Measurements from ENCODE around the gene MAN1C1.

Gene MAN1C1

DNA sequence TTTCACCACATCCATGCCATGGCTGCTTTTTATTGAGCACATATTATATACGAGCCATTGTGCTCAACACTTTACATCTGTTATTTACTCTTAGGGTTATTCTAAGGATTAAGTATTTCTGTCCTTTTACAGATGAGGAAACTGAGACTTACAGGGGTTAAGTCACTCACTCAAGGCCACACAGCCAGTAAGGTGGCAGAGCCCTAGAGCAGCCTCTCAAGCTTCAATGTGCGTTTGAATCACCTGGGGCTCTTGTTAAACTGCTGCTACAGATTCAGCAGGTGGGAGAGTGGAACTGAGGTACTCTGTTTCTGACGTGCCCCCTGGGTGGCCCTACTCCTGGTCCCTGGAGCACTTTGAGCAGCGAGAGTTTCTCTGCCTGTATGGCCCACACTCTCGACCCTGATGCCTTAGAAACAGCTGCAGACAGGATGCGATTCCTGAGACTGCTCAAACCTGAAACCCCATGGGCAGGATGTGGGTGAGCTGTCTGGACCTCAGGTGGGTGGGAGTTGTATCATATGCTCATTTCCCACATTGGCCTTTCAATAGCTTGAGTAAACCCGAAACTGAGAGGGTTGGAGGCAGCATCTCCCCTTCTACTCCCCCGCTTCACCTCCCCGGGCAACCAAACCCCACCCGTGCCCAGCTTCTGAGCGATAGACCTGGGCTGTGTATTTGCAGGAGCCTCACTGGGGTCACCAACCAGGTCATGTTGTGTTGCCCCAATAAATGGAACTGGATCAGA lies 59.3 kb downstream of the MAN1C1 start:
- Mint-ChIP-seq H3K27ac (ENCODE audit: low read depth) (peak overlapping the region; percentile 87), H3K9me3 (no peaks in the 10 kb centered on the region), H3K36me3 (ENCODE audit: insufficient read depth) (peaks cover 2% of the 10 kb centered on the region), H3K4me1 (peaks cover 65% of the 10 kb centered on the region), H3K4me3 (peak overlapping the region; percentile 73), H3K27me3 (no peaks in the 10 kb centered on the region)
- peak; percentile 96 for ATAC-seq (replicated peaks; ENCODE audit: extremely low read depth, poor library complexity, severe bottlenecking)
- DNase-seq (ENCODE audit: low spot score in 2 of 2) = peak; percentile 39 to 76

DNA sequence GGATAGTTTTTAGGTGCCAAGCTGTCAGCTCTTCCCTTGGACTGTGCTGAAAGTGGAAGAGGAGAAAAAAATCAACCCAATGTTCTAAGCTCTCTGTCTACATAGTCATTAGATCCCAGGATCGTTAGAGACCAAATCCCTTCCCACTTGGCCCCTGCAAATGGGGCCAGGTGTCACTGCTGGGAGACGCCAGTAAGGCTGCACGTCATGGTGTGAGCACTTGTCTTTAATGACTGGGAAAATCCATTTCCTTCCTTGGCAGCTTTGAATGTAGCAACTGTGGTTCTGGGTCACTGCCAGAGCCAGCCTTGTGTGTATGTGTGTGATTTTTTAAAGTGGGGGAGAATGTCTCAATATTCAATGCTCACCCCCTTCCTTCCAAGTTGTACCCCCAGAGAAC lies 59.9 kb downstream of the MAN1C1 start:
- peaks cover 2% of the 10 kb centered on the region for H3K36me3 Mint-ChIP-seq (ENCODE audit: insufficient read depth)
- H3K9me3 Mint-ChIP-seq = no peaks in the 10 kb centered on the region
- no peak for ATAC-seq (replicated peaks; ENCODE audit: extremely low read depth, poor library complexity, severe bottlenecking)
- no peaks in the 10 kb centered on the region for H3K27me3 Mint-ChIP-seq
- peak overlapping the region; percentile 87 for H3K27ac Mint-ChIP-seq (ENCODE audit: low read depth)
- no peak for DNase-seq (ENCODE audit: low spot score in 2 of 2)
- peak overlapping the region; percentile 73 for H3K4me3 Mint-ChIP-seq
- peaks cover 65% of the 10 kb centered on the region for H3K4me1 Mint-ChIP-seq

DNA sequence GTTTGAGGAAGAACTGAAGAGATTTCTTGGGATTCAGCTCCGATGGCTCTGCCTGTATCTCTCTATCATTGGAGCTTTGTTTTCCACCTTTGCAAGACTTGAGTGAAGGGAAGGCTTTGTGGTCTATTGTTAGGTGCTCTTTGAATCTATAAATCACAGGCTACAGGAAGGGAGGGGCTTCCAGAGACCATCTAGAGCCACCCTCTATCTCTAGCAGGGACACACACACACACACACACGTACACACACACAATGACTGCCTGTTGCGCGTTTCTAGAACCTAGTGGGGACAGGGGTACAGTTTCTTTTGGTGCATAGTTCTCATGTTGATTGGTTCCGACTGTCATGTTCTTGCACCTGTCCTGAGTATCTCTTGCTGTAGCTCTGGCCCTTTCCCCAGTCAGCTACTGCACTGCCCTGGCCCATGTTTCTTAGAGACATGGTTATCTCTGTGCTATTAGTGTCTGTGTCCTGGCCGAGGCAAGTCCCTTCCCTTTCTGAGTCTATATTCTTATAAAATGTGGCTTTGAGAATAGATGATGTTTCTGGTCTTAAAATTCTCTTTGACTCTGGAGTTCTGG lies 60.7 kb downstream of the MAN1C1 start:
- Mint-ChIP-seq H3K4me1 (peaks cover 64% of the 10 kb centered on the region), H3K4me3 (peak overlapping the region; percentile 73), H3K9me3 (no peaks in the 10 kb centered on the region), H3K27ac (ENCODE audit: low read depth) (peak overlapping the region; percentile 87), H3K27me3 (no peaks in the 10 kb centered on the region), H3K36me3 (ENCODE audit: insufficient read depth) (peaks cover 2% of the 10 kb centered on the region)
- no peak for DNase-seq (ENCODE audit: low spot score in 2 of 2)
- ATAC-seq (replicated peaks; ENCODE audit: extremely low read depth, poor library complexity, severe bottlenecking) = no peak

DNA sequence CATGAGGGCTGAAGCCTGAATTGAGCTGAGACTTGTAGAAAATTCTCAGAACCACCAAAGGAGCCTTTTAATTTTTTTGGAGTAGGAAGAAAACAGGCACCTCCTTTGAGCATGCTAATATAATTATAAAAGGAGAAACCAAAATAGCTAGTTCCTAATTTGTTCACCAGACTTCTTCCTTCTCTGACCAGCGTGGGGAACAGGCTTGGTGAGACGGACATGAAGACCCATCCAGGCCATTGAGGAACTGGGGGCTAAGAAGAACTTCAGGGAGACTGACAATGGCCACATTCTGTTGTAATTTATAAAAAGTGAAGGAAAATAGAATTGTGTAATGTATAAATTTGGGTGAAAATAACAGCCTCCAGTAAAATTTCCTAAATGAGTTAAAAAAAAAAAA lies 62.6 kb downstream of the MAN1C1 start:
- no peak overlapping the region for H3K4me3 Mint-ChIP-seq
- H3K27me3 Mint-ChIP-seq = no peaks in the 10 kb centered on the region
- peaks cover 2% of the 10 kb centered on the region for H3K36me3 Mint-ChIP-seq (ENCODE audit: insufficient read depth)
- H3K27ac Mint-ChIP-seq (ENCODE audit: low read depth) = peak overlapping the region; percentile 87
- H3K9me3 Mint-ChIP-seq = no peaks in the 10 kb centered on the region
- DNase-seq (ENCODE audit: low spot score in 2 of 2) (no peak), ATAC-seq (replicated peaks; ENCODE audit: extremely low read depth, poor library complexity, severe bottlenecking) (no peak)
- H3K4me1 Mint-ChIP-seq = peaks cover 52% of the 10 kb centered on the region

DNA sequence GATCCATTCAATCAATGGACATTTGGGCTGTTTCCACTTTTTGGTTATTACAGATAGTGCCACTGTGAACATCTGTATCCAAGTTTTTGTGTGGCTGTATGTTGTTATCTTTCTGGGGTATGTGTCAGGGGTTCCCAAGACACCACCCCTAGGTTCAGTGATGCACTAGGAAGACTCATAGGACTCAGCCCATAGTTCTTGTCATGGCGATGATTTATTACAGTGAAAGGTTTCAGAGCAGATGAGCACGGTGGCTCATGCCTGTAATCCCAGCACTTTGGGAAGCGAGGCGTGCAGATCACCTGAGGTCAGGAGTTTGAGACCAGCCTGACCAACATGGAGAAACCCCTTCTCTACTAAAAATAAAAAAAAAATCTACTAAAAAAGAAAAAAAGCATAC lies 64.1 kb downstream of the MAN1C1 start:
- H3K27ac Mint-ChIP-seq (ENCODE audit: low read depth) = no peak overlapping the region
- peaks cover 42% of the 10 kb centered on the region for H3K4me1 Mint-ChIP-seq
- H3K4me3 Mint-ChIP-seq = no peak overlapping the region
- DNase-seq (ENCODE audit: low spot score in 2 of 2) (no peak), ATAC-seq (replicated peaks; ENCODE audit: extremely low read depth, poor library complexity, severe bottlenecking) (no peak)
- peaks cover 2% of the 10 kb centered on the region for H3K36me3 Mint-ChIP-seq (ENCODE audit: insufficient read depth)
- H3K27me3 Mint-ChIP-seq = no peaks in the 10 kb centered on the region
- H3K9me3 Mint-ChIP-seq = no peaks in the 10 kb centered on the region

DNA sequence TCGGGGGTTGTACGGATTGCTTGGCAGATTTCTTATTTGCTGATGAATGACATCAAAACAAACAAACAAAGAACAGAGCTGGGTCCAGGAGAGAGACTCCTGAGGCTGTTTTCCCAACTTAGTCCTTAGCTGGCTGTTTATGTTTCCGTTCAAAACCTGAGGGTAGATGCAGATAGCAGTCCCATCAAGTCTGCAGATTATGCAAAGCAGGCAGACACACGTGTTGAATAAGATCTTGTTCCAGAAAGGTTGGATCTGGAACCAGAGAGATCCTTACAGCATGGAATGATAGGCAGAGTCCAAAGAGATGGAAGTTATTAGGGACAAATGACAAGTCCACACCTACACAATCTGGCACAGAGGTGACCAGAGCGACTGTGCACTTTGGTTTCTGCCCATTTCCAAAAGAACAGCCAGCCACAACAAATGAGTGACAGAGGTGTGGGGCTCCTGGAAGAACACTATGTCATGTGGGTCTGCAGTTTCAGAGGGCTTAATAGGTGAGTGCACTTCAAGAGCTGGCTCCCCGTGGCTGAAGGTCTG lies 65.5 kb downstream of the MAN1C1 start:
- Mint-ChIP-seq H3K9me3 (no peaks in the 10 kb centered on the region), H3K27ac (ENCODE audit: low read depth) (no peak overlapping the region), H3K36me3 (ENCODE audit: insufficient read depth) (no peaks in the 10 kb centered on the region), H3K27me3 (no peaks in the 10 kb centered on the region), H3K4me3 (no peak overlapping the region), H3K4me1 (peaks cover 28% of the 10 kb centered on the region)
- ATAC-seq (replicated peaks; ENCODE audit: extremely low read depth, poor library complexity, severe bottlenecking) (no peak), DNase-seq (ENCODE audit: low spot score in 2 of 2) (no peak)

DNA sequence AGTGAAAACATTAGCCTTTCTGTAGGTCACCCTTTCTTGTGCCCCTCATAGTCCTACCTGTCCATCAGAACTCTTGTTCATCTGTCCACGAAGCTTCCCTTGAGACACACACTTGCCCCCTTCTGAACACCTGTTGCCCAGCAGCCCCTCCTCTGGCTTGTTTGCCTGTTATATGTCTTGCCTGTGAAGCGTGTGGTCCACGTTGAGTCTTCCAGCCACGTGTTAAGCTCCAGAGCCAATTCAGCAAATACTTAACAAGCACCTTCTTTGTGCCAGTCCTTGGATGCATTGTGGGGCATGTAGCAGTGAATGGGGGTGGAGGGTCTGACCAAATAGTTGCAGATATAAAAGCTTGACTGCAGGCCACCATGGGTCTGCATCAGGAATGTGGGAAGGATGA lies 66.6 kb downstream of the MAN1C1 start:
- no peak for DNase-seq (ENCODE audit: low spot score in 2 of 2)
- Mint-ChIP-seq H3K27me3 (no peaks in the 10 kb centered on the region), H3K36me3 (ENCODE audit: insufficient read depth) (peaks cover 2% of the 10 kb centered on the region), H3K4me3 (no peak overlapping the region), H3K9me3 (no peaks in the 10 kb centered on the region), H3K27ac (ENCODE audit: low read depth) (no peak overlapping the region), H3K4me1 (peaks cover 18% of the 10 kb centered on the region)
- ATAC-seq (replicated peaks; ENCODE audit: extremely low read depth, poor library complexity, severe bottlenecking) = no peak

DNA sequence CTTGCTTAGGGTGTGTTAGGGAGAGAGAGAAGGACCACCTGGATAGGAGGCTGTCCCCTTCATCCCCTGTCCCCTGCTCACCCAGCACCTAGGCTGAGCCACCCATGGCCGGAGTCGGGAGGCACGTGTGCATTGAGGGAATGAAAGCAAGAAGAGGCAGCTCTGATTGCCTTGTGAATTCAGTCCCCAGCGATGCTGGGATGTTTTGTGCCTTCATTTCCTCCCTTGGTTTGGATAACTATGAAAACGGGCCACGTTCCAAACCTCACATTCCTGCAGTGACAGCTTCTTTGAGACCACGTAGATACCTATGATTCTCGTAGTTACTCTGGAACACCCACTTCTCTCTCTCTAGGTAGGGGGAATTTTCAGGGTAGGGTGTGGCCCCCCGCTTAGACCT lies 67.1 kb downstream of the MAN1C1 start:
- Mint-ChIP-seq H3K4me3 (no peak overlapping the region), H3K27me3 (no peaks in the 10 kb centered on the region), H3K9me3 (no peaks in the 10 kb centered on the region), H3K36me3 (ENCODE audit: insufficient read depth) (peaks cover 2% of the 10 kb centered on the region), H3K27ac (ENCODE audit: low read depth) (no peak overlapping the region), H3K4me1 (peaks cover 12% of the 10 kb centered on the region)
- ATAC-seq (replicated peaks; ENCODE audit: extremely low read depth, poor library complexity, severe bottlenecking) = no peak
- DNase-seq (ENCODE audit: low spot score in 2 of 2) = no peak

DNA sequence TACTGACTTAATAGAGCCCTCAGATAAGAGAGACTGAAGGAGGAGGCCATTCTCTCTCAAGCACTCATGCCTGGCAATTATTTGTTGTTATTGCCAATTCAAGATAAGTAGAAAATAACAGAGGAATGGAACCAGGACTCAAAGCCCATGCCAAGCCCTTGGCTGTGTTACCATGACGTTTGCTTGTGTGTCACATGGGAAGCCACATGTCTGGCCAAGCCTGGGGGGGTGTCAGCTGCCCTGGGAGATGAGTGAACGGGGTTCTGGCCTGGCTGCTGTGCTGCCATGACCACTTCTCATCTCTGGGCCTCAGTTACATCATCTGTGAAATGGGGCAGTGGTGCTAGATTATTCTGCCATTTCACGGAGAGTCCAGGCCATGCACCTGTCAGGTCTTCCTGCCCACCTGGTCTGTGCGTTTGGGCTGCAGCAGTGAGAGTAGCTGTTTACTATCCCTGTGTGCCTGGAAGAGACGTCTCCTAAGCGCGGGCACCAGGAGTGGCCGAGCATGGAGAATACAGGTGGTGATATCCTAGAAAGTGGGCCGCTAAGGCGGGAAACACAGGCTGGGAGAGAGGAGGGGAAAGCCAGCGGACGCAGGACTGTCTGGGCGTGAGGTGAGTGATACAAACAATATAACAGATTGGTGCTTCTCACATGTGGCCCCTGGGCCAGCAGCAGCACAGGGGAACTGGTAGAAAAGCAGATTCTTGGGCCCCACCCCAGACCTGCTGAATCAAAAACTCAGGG lies 67.8 kb downstream of the MAN1C1 start:
- Mint-ChIP-seq H3K36me3 (ENCODE audit: insufficient read depth) (peaks cover 2% of the 10 kb centered on the region), H3K27me3 (no peaks in the 10 kb centered on the region)

DNA sequence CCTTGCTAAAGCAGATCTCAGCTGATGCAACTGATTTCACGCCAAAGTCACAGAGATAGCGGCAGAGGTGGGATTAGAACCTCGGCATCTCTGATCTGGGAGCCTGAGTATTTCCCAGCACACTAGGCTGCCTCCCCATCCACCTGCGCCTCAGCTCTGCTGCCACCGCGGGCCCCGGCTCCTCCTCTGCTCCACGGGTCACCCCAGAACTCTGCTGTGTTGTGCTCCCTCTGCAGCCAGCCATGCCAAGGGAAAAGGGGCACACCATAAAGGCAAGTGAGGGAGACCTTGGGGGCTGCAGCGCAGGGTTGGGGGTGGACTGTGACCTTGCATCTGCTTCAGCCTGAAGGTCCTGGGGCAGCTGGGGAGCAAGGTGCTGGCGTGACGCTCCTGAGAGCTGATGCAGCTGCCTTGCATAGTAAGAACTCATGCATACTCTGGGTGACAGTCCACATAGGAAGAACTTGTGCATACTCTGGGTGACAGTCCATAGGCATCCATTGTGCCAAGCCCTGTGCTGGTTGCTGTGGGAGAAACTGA lies 68.7 kb downstream of the MAN1C1 start:
- Mint-ChIP-seq H3K27ac (ENCODE audit: low read depth) (no peak overlapping the region), H3K9me3 (no peaks in the 10 kb centered on the region), H3K27me3 (no peaks in the 10 kb centered on the region), H3K36me3 (ENCODE audit: insufficient read depth) (peaks cover 2% of the 10 kb centered on the region), H3K4me3 (no peak overlapping the region), H3K4me1 (peaks cover 8% of the 10 kb centered on the region)
- DNase-seq (ENCODE audit: low spot score in 2 of 2) (no peak), ATAC-seq (replicated peaks; ENCODE audit: extremely low read depth, poor library complexity, severe bottlenecking) (no peak)

More for the DNA sequence above, 67.8 kb downstream of the MAN1C1 start:
- no peak for ATAC-seq (replicated peaks; ENCODE audit: extremely low read depth, poor library complexity, severe bottlenecking)
- Mint-ChIP-seq H3K4me1 (peaks cover 8% of the 10 kb centered on the region), H3K9me3 (no peaks in the 10 kb centered on the region), H3K27ac (ENCODE audit: low read depth) (no peak overlapping the region), H3K4me3 (no peak overlapping the region)
- DNase-seq (ENCODE audit: low spot score in 2 of 2) = no peak

DNA sequence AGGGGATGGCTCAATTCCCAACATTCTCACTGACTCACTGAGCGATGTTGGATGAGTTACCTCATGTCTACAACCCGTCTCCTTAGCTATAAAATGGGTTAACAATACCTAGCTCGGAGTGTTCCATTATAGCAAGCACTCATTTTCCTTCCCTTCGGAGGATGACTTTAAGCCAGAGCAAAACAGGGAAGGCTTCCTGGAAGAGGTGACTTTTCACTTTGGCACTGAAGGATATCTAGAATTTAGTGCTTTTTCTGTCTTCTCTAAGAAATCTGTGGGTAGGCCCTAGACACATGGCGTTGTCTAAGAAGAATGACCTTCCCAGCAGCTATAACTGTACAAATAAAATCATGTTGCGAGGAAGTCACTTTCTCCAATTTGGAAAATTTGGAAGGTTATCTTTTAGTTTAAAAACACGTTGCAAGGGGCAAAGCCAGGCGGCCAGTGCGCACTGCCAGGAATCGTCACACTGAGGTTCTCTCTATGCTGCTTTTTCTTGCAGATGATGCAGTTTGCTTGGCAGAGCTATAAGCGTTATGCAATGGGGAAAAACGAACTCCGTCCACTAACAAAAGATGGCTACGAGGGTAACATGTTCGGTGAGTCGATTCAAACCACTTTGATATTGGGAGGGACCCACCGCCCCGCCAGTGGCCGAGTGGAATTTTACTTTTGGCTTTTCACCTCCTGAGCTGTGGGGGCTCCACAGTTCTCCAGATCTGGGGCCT lies 69.5 kb downstream of the MAN1C1 start:
- Mint-ChIP-seq H3K9me3 (no peaks in the 10 kb centered on the region), H3K4me1 (peaks cover 8% of the 10 kb centered on the region), H3K36me3 (ENCODE audit: insufficient read depth) (peaks cover 2% of the 10 kb centered on the region), H3K4me3 (no peak overlapping the region), H3K27ac (ENCODE audit: low read depth) (no peak overlapping the region), H3K27me3 (no peaks in the 10 kb centered on the region)
- ATAC-seq (replicated peaks; ENCODE audit: extremely low read depth, poor library complexity, severe bottlenecking) (no peak), DNase-seq (ENCODE audit: low spot score in 2 of 2) (no peak)

Data from central memory CD8-positive, alpha-beta T cell (primary cell).